ENCODE measurements around the gene LRP1B.

The LRP1B gene

GRCh38 chr2:141782574-141782973 lies 348.2 kb downstream of the LRP1B start:
- no peak overlapping the region for H3K27ac ChIP-seq (ENCODE audit: low read length)
- H3K4me1 ChIP-seq (ENCODE audit: low read length), result no peaks in the 10 kb centered on the region
- H3K9me2 ChIP-seq (replicated peaks; ENCODE audit: insufficient read depth, low read length), result no peaks in the 10 kb centered on the region
- H3K27me3 ChIP-seq (replicated peaks; ENCODE audit: insufficient read depth, low read length), result no peaks in the 10 kb centered on the region
- TF ChIP-seq EZH2phosphoT487 (IDR thresholded peaks at IDR 0.05; ENCODE audit: low read length), result no peak
- no peak for TF ChIP-seq CTCF (IDR thresholded peaks at IDR 0.05; ENCODE audit: low read length)
- no peak for TF ChIP-seq EZH2 (optimal IDR thresholded peaks at IDR 0.05; ENCODE audit: low read depth, low read length)
- H3K79me2 ChIP-seq (ENCODE audit: low read length), result no peaks in the 10 kb centered on the region
- H3F3A ChIP-seq (ENCODE audit: insufficient read depth, low read length), result no peaks in the 10 kb centered on the region
- H3K9me3 ChIP-seq (replicated peaks; ENCODE audit: insufficient read depth, low read length), result no peaks in the 10 kb centered on the region
- no peaks in the 10 kb centered on the region for H4K20me1 ChIP-seq (ENCODE audit: insufficient read depth, low read length)
- H3K9ac ChIP-seq (ENCODE audit: low read length), result no peak overlapping the region
- no peak overlapping the region for H3K4me2 ChIP-seq (ENCODE audit: low read depth, low read length)
- H2AFZ ChIP-seq (ENCODE audit: low read length), result no peak overlapping the region
- no peaks in the 10 kb centered on the region for H3K36me3 ChIP-seq (replicated peaks; ENCODE audit: insufficient read depth, low read length)
- no peak overlapping the region for H3K4me3 ChIP-seq (ENCODE audit: low read length)
- no peak for DNase-seq

GRCh38 chr2:141778315-141778835 lies 352.4 kb downstream of the LRP1B start:
- Histone ChIP-seq H3K27me3 (replicated peaks; ENCODE audit: insufficient read depth, low read length) (no peaks in the 10 kb centered on the region), H3K79me2 (ENCODE audit: low read length) (no peaks in the 10 kb centered on the region), H3K9me2 (replicated peaks; ENCODE audit: insufficient read depth, low read length) (no peaks in the 10 kb centered on the region), H3K27ac (ENCODE audit: low read length) (no peak overlapping the region), H2AFZ (ENCODE audit: low read length) (no peak overlapping the region), H4K20me1 (ENCODE audit: insufficient read depth, low read length) (no peaks in the 10 kb centered on the region), H3K9ac (ENCODE audit: low read length) (no peak overlapping the region), H3F3A (ENCODE audit: insufficient read depth, low read length) (no peaks in the 10 kb centered on the region), H3K4me3 (ENCODE audit: low read length) (no peak overlapping the region), H3K36me3 (replicated peaks; ENCODE audit: insufficient read depth, low read length) (no peaks in the 10 kb centered on the region), H3K4me1 (ENCODE audit: low read length) (no peaks in the 10 kb centered on the region), H3K9me3 (replicated peaks; ENCODE audit: insufficient read depth, low read length) (no peaks in the 10 kb centered on the region), H3K4me2 (ENCODE audit: low read depth, low read length) (no peak overlapping the region)
- no peak for DNase-seq
- no peak for TF ChIP-seq EZH2 (optimal IDR thresholded peaks at IDR 0.05; ENCODE audit: low read depth, low read length)
- TF ChIP-seq EZH2phosphoT487 (IDR thresholded peaks at IDR 0.05; ENCODE audit: low read length), result no peak

GRCh38 chr2:141770530-141770929 lies 360.3 kb downstream of the LRP1B start:
- Histone ChIP-seq H3K27ac (ENCODE audit: low read length) (no peak overlapping the region), H3K9ac (ENCODE audit: low read length) (no peak overlapping the region), H3K4me2 (ENCODE audit: low read depth, low read length) (no peak overlapping the region), H3K9me2 (replicated peaks; ENCODE audit: insufficient read depth, low read length) (no peaks in the 10 kb centered on the region), H3F3A (ENCODE audit: insufficient read depth, low read length) (no peaks in the 10 kb centered on the region), H3K4me3 (ENCODE audit: low read length) (no peak overlapping the region), H3K4me1 (ENCODE audit: low read length) (no peaks in the 10 kb centered on the region), H3K36me3 (replicated peaks; ENCODE audit: insufficient read depth, low read length) (no peaks in the 10 kb centered on the region), H3K27me3 (replicated peaks; ENCODE audit: insufficient read depth, low read length) (no peaks in the 10 kb centered on the region), H3K9me3 (replicated peaks; ENCODE audit: insufficient read depth, low read length) (no peaks in the 10 kb centered on the region), H2AFZ (ENCODE audit: low read length) (no peak overlapping the region), H4K20me1 (ENCODE audit: insufficient read depth, low read length) (no peaks in the 10 kb centered on the region), H3K79me2 (ENCODE audit: low read length) (no peaks in the 10 kb centered on the region)
- no peak for TF ChIP-seq EZH2 (optimal IDR thresholded peaks at IDR 0.05; ENCODE audit: low read depth, low read length)
- TF ChIP-seq CTCF (IDR thresholded peaks at IDR 0.05; ENCODE audit: low read length), result no peak
- no peak for TF ChIP-seq EZH2phosphoT487 (IDR thresholded peaks at IDR 0.05; ENCODE audit: low read length)
- DNase-seq, result no peak

- DNase-seq, result no peak
- Histone ChIP-seq H2AFZ (ENCODE audit: low read length) (no peak overlapping the region), H3K4me1 (ENCODE audit: low read length) (no peaks in the 10 kb centered on the region), H3K27me3 (replicated peaks; ENCODE audit: insufficient read depth, low read length) (no peaks in the 10 kb centered on the region), H3K9me2 (replicated peaks; ENCODE audit: insufficient read depth, low read length) (no peaks in the 10 kb centered on the region), H3K79me2 (ENCODE audit: low read length) (no peaks in the 10 kb centered on the region), H3K4me2 (ENCODE audit: low read depth, low read length) (no peak overlapping the region), H3F3A (ENCODE audit: insufficient read depth, low read length) (no peaks in the 10 kb centered on the region), H3K36me3 (replicated peaks; ENCODE audit: insufficient read depth, low read length) (no peaks in the 10 kb centered on the region), H3K9ac (ENCODE audit: low read length) (no peak overlapping the region), H3K4me3 (ENCODE audit: low read length) (no peak overlapping the region), H3K27ac (ENCODE audit: low read length) (no peak overlapping the region), H3K9me3 (replicated peaks; ENCODE audit: insufficient read depth, low read length) (no peaks in the 10 kb centered on the region), H4K20me1 (ENCODE audit: insufficient read depth, low read length) (no peaks in the 10 kb centered on the region)
- TF ChIP-seq EZH2 (optimal IDR thresholded peaks at IDR 0.05; ENCODE audit: low read depth, low read length) (no peak), CTCF (IDR thresholded peaks at IDR 0.05; ENCODE audit: low read length) (no peak), EZH2phosphoT487 (IDR thresholded peaks at IDR 0.05; ENCODE audit: low read length) (no peak)
Measured at GRCh38 chr2:141767691-141768090, 363.1 kb downstream of the LRP1B start.
